OCI-LY1 (cell line): ENCODE results near the gene VRK1.

ENCODE experiments used
- CTCF ChIP-seq: fragments of 200-600 bp; sonication (generic), shearing (Covaris generic); IDR thresholded peaks from 2 replicates; pipeline ENCODE4 v1.5.1; 2017; ENCODE audit warnings: mild to moderate bottlenecking, antibody characterized with exemption, low read length, moderate library complexity, mixed read lengths
- EZH2 ChIP-seq: fragments of 200-600 bp; sonication (generic), shearing (Covaris generic); IDR thresholded peaks from 2 replicates; pipeline ENCODE4 v1.8.0; 2017; ENCODE audit warnings: borderline replicate concordance, mixed run types, mild to moderate bottlenecking, antibody characterized with exemption, low read length, moderate library complexity, mixed read lengths

GRCh38 chr14:96762650-96763049, 34.5 kb upstream of the VRK1 start:
- TF ChIP-seq CTCF = no peak
- no peak for TF ChIP-seq EZH2
